GM12878 (cell line): ENCODE measurements around the gene BRAT1. TPM values are rescaled to one million over a fixed set of nuclear protein-coding genes. Genes with fewer than 3 reads are reported as not detected.

Source experiments
- ATAC-seq: fragments of 200-7000 bp; cut with Tn5 transposase; 3 replicates; pipeline ENCODE4 v1.9.1; 2020; ENCODE audit warnings: mild to moderate bottlenecking, moderate library complexity
- BruUV-seq: library from RNA; stranded (reverse); fragments of 400-500 nt; replicated peaks from 2 replicates; lab custom pipeline; 2021; lab: Mats Ljungman, UMichigan
- CTCF ChIA-PET: fragments of 300-600 bp; sonication (Branson Sonifier 250); formaldehyde crosslinking; extraction: SDS; loops from one replicate; lab custom pipeline; 2021; ENCODE audit warnings: inconsistent platforms; lab: Yijun Ruan, JAX
- POLR2A ChIA-PET: fragments of 350-600 bp; formaldehyde crosslinking; extraction: SDS; loops from one replicate; lab custom pipeline; 2021; ENCODE audit warnings: inconsistent platforms; lab: Charles Lee
- RAD21 ChIA-PET: fragments of 300-600 bp; sonication (Branson Sonifier 250); formaldehyde crosslinking; loops from one replicate; lab custom pipeline; 2023; ENCODE audit warnings: antibody characterized with exemption; ENCODE audit not compliant: unreplicated experiment; lab: Charles Lee
- SMC1A ChIA-PET: fragments of 300-600 bp; sonication (Branson Sonifier 250); formaldehyde crosslinking; loops from one replicate; lab custom pipeline; 2023; ENCODE audit not compliant: unreplicated experiment, uncharacterized antibody; lab: Charles Lee
- DNase-seq: peaks from one replicate; pipeline ENCODE4 v3.0.0-alpha.2; 2011; ENCODE audit warnings: low read depth, low spot score
- FAIRE-seq: peaks from 3 replicates; lab custom pipeline; 2011; peaks lifted over from hg19 to GRCh38; lab: Jason Lieb, UNC
- H2AFZ ChIP-seq: 2 replicates; pipeline ENCODE4 v1.6.0; 2011; ENCODE audit warnings: low read depth, low read length, control low read depth; ENCODE audit not compliant: control insufficient read depth
- H3K27ac ChIP-seq: 2 replicates; pipeline ENCODE4 v1.5.1; 2011; ENCODE audit warnings: control low read depth; ENCODE audit not compliant: control insufficient read depth, insufficient read depth
- H3K27me3 ChIP-seq, 2 experiments: replicated peaks in 1 of 2; 2 replicates each; pipeline versions ENCODE4 v1.6.0 to v1.6.1; 2011; ENCODE audit warnings: low read length in 1 of 2; ENCODE audit not compliant: control insufficient read depth in 2 of 2, insufficient read depth in 2 of 2
- H3K36me3 ChIP-seq, 2 experiments: 2 replicates each; pipeline ENCODE4 v1.5.1; 2011; ENCODE audit warnings: low read length in 1 of 2; ENCODE audit not compliant: control insufficient read depth in 2 of 2, insufficient read depth in 2 of 2
- H3K4me1 ChIP-seq: 2 replicates; pipeline ENCODE4 v1.6.1; 2011; ENCODE audit warnings: mild to moderate bottlenecking, low read length, moderate library complexity, mixed read lengths; ENCODE audit not compliant: control insufficient read depth, insufficient read depth
- H3K4me2 ChIP-seq: 2 replicates; pipeline ENCODE4 v1.6.0; 2011; ENCODE audit warnings: control low read depth; ENCODE audit not compliant: control insufficient read depth, insufficient read depth
- H3K4me3 ChIP-seq: fragments of 200-600 bp; sonication (generic); 2 replicates; pipeline ENCODE4 v1.5.1; 2016
- H3K79me2 ChIP-seq: 2 replicates; pipeline ENCODE4 v1.6.0; 2011; ENCODE audit warnings: low read length; ENCODE audit not compliant: control insufficient read depth, insufficient read depth
- H3K9ac ChIP-seq: 2 replicates; pipeline ENCODE4 v1.8.0; 2011; ENCODE audit warnings: low read length, control low read depth, mixed read lengths; ENCODE audit not compliant: control insufficient read depth, insufficient read depth
- H3K9me3 ChIP-seq: replicated peaks from 3 replicates; pipeline ENCODE4 v1.5.1; 2011; ENCODE audit warnings: mild to moderate bottlenecking, low read length; ENCODE audit not compliant: control insufficient read depth, insufficient read depth
- H4K20me1 ChIP-seq: 2 replicates; pipeline ENCODE4 v1.6.0; 2011; ENCODE audit not compliant: control insufficient read depth, insufficient read depth
- ATF7 ChIP-seq: fragments of 450-650 bp; IDR thresholded peaks from 2 replicates; pipeline ENCODE4 v1.6.1; 2016; ENCODE audit warnings: low read depth, mild to moderate bottlenecking
- BACH1 ChIP-seq: fragments of 450-650 bp; IDR thresholded peaks from 2 replicates; pipeline ENCODE4 v1.6.1; 2017; ENCODE audit warnings: mild to moderate bottlenecking, borderline replicate concordance
- HDGF ChIP-seq: fragments of 450-650 bp; IDR thresholded peaks from 2 replicates; pipeline ENCODE4 v1.6.1; 2016; ENCODE audit warnings: antibody characterized with exemption
- MYC ChIP-seq: IDR thresholded peaks from 2 replicates; pipeline ENCODE4 v1.6.1; 2011; ENCODE audit warnings: mild to moderate bottlenecking, low read length, moderate library complexity, inconsistent platforms; ENCODE audit not compliant: insufficient read depth, insufficient replicate concordance, insufficient read length, severe bottlenecking
- NR2C1 ChIP-seq: fragments of 450-650 bp; IDR thresholded peaks from 2 replicates; pipeline ENCODE4 v1.6.1; 2017; ENCODE audit warnings: antibody characterized with exemption, mild to moderate bottlenecking, moderate library complexity
- WGBS: methylation state at CpG from one replicate; pipeline ENCODE4 v1.1.6; 2016; ENCODE audit warnings: low lambda C conversion rate; ENCODE audit not compliant: insufficient replicate concordance, insufficient coverage; ENCODE audit errors: missing lambda C conversion rate; 5-methylcytosine and 5-hydroxymethylcytosine counted together
- in situ Hi-C: fragments of 300-500 bp; cut with MboI; formaldehyde crosslinking; loops from 9 replicates; pipeline ENCODE4 v1.14.3; 2018; ENCODE audit warnings: mixed read lengths
- intact Hi-C: fragments of 100-400 bp; cut with micrococcal nuclease; formaldehyde crosslinking; loops from one replicate; pipeline ENCODE4 v1.14.2; 2022; ENCODE audit not compliant: unreplicated experiment
- polyA plus RNA-seq, 11 experiments: library from polyadenylated mRNA; depleted of rRNA in 4 of 11; unstranded in 6 of 11; stranded (reverse) in 5 of 11; fragments of >200 nt; fragmentation: Nextera tagmentation in 4 of 11; fragmentation: Illumina TruSeq in 1 of 11; extraction: Ambion mirVana in 4 of 11; extraction: Trizol in 1 of 11; gene quantifications; 1 replicate in 1 of 11; 2 replicates in 10 of 11; pipeline versions ENCODE4 v1.2.1 to v1.2.3, GENCODE V29; 2011 to 2016; ENCODE audit warnings: inconsistent platforms in 2 of 11, missing spikeins in 2 of 11, low read depth in 1 of 11
- total RNA-seq, 4 experiments: library from RNA; depleted of rRNA in 3 of 4; stranded (reverse); fragments of >200 nt in 3 of 4; fragmentation: Illumina TruSeq in 1 of 4; extraction: Trizol in 1 of 4; gene quantifications; 2 replicates each; pipeline versions ENCODE4 v1.2.1 to v1.2.3, GENCODE V29; 2013 to 2021
- TF ChIP-seq, protein P1 (sequence below): fragments of 450-650 bp; IDR thresholded peaks from 2 replicates; pipeline ENCODE4 v1.6.1; 2017; ENCODE audit warnings: mild to moderate bottlenecking, moderate library complexity
- TF ChIP-seq, protein P2 (sequence below): fragments of 450-650 bp; formaldehyde crosslinking; IDR thresholded peaks from 2 replicates; pipeline ENCODE4 v1.4.0; 2022; ENCODE audit warnings: mild to moderate bottlenecking, moderate library complexity
- TF ChIP-seq, protein P3 (sequence below): fragments of 450-650 bp; IDR thresholded peaks from 2 replicates; pipeline ENCODE4 v1.6.1; 2016; ENCODE audit warnings: mild to moderate bottlenecking, moderate library complexity, borderline replicate concordance
- TF ChIP-seq, protein P4 (sequence below): IDR thresholded peaks from 2 replicates; pipeline ENCODE4 v1.6.1; 2012; ENCODE audit warnings: low read length, inconsistent platforms

Gene BRAT1
- total and polyA plus RNA-seq, 10 of the 15 experiments (the other 5 are each of a cell fraction or from before 2014, with no cell fraction given): 0.13 to 53.3 (median 16.0) TPM

DNA sequence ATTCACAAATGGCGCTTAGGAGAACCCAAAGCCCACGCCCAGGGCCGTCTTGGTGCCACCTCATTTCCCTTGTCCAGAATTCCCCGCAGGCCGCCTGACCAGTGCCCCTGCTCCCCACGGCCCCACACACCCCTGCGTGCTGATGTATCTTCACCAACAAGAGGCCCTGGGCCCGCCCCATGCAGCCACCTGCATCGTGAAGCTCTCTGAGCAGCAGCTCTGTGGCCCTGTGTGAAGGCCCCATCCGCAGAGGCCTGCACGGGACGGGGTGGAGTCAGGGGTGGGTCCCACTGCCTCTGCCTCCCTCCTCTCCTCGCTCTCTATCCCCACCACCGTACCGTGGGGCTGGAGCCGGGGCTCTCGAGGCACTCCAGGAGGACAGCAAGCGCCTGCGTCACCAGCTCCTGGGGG is 14.7 kb downstream of the BRAT1 start:
- H3K9me3 ChIP-seq: no peaks in the 10 kb centered on the region
- FAIRE-seq: no peak
- TF ChIP-seq, protein P1, sequence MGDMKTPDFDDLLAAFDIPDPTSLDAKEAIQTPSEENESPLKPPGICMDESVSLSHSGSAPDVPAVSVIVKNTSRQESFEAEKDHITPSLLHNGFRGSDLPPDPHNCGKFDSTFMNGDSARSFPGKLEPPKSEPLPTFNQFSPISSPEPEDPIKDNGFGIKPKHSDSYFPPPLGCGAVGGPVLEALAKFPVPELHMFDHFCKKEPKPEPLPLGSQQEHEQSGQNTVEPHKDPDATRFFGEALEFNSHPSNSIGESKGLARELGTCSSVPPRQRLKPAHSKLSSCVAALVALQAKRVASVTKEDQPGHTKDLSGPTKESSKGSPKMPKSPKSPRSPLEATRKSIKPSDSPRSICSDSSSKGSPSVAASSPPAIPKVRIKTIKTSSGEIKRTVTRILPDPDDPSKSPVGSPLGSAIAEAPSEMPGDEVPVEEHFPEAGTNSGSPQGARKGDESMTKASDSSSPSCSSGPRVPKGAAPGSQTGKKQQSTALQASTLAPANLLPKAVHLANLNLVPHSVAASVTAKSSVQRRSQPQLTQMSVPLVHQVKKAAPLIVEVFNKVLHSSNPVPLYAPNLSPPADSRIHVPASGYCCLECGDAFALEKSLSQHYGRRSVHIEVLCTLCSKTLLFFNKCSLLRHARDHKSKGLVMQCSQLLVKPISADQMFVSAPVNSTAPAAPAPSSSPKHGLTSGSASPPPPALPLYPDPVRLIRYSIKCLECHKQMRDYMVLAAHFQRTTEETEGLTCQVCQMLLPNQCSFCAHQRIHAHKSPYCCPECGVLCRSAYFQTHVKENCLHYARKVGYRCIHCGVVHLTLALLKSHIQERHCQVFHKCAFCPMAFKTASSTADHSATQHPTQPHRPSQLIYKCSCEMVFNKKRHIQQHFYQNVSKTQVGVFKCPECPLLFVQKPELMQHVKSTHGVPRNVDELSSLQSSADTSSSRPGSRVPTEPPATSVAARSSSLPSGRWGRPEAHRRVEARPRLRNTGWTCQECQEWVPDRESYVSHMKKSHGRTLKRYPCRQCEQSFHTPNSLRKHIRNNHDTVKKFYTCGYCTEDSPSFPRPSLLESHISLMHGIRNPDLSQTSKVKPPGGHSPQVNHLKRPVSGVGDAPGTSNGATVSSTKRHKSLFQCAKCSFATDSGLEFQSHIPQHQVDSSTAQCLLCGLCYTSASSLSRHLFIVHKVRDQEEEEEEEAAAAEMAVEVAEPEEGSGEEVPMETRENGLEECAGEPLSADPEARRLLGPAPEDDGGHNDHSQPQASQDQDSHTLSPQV: no peak
- TF ChIP-seq BACH1 (no peak), NR2C1 (no peak), ATF7 (no peak), MYC (no peak), HDGF (no peak)
- TF ChIP-seq, protein P2, sequence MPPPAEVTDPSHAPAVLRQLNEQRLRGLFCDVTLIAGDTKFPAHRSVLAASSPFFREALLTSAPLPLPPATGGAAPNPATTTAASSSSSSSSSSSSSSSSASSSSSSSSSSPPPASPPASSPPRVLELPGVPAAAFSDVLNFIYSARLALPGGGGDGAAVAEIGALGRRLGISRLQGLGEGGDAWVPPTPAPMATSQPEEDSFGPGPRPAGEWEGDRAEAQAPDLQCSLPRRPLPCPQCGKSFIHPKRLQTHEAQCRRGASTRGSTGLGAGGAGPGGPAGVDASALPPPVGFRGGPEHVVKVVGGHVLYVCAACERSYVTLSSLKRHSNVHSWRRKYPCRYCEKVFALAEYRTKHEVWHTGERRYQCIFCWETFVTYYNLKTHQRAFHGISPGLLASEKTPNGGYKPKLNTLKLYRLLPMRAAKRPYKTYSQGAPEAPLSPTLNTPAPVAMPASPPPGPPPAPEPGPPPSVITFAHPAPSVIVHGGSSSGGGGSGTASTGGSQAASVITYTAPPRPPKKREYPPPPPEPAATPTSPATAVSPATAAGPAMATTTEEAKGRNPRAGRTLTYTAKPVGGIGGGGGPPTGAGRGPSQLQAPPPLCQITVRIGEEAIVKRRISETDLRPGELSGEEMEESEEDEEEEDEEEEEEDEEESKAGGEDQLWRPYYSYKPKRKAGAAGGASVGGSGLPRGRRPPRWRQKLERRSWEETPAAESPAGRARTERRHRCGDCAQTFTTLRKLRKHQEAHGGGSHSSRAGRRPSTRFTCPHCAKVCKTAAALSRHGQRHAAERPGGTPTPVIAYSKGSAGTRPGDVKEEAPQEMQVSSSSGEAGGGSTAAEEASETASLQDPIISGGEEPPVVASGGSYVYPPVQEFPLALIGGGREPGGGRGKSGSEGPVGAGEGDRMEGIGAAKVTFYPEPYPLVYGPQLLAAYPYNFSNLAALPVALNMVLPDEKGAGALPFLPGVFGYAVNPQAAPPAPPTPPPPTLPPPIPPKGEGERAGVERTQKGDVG (CRISPR knock-in tag): no peak
- TF ChIP-seq, protein P3, sequence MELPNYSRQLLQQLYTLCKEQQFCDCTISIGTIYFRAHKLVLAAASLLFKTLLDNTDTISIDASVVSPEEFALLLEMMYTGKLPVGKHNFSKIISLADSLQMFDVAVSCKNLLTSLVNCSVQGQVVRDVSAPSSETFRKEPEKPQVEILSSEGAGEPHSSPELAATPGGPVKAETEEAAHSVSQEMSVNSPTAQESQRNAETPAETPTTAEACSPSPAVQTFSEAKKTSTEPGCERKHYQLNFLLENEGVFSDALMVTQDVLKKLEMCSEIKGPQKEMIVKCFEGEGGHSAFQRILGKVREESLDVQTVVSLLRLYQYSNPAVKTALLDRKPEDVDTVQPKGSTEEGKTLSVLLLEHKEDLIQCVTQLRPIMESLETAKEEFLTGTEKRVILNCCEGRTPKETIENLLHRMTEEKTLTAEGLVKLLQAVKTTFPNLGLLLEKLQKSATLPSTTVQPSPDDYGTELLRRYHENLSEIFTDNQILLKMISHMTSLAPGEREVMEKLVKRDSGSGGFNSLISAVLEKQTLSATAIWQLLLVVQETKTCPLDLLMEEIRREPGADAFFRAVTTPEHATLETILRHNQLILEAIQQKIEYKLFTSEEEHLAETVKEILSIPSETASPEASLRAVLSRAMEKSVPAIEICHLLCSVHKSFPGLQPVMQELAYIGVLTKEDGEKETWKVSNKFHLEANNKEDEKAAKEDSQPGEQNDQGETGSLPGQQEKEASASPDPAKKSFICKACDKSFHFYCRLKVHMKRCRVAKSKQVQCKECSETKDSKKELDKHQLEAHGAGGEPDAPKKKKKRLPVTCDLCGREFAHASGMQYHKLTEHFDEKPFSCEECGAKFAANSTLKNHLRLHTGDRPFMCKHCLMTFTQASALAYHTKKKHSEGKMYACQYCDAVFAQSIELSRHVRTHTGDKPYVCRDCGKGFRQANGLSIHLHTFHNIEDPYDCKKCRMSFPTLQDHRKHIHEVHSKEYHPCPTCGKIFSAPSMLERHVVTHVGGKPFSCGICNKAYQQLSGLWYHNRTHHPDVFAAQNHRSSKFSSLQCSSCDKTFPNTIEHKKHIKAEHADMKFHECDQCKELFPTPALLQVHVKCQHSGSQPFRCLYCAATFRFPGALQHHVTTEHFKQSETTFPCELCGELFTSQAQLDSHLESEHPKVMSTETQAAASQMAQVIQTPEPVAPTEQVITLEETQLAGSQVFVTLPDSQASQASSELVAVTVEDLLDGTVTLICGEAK: no peak
- TF ChIP-seq, protein P4, sequence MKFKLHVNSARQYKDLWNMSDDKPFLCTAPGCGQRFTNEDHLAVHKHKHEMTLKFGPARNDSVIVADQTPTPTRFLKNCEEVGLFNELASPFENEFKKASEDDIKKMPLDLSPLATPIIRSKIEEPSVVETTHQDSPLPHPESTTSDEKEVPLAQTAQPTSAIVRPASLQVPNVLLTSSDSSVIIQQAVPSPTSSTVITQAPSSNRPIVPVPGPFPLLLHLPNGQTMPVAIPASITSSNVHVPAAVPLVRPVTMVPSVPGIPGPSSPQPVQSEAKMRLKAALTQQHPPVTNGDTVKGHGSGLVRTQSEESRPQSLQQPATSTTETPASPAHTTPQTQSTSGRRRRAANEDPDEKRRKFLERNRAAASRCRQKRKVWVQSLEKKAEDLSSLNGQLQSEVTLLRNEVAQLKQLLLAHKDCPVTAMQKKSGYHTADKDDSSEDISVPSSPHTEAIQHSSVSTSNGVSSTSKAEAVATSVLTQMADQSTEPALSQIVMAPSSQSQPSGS: no peak

More for the DNA sequence above, 14.7 kb downstream of the BRAT1 start:
- DNase-seq: no peak
- H3K9ac ChIP-seq: no peak overlapping the region
- H3K4me1 ChIP-seq: no peaks in the 10 kb centered on the region
- no peak overlapping the region for H3K4me3 ChIP-seq
- ChIA-PET RAD21 (no interaction called here), CTCF (no interaction called here), POLR2A (no interaction called here), SMC1A (no interaction called here)
- no TSS peak for BruUV-seq
- in situ Hi-C loops: no loop called here
- no peak overlapping the region for H3K27ac ChIP-seq
- H3K4me2 ChIP-seq: no peak overlapping the region
- no peaks in the 10 kb centered on the region for H3K79me2 ChIP-seq
- H3K36me3 ChIP-seq: peaks cover 0 to 24% of the 10 kb centered on the region in 2 experiments; a peak in 3 of 4 replicates
- no peak for ATAC-seq
- no peaks in the 10 kb centered on the region for H4K20me1 ChIP-seq
- WGBS: 93% methylated on average over 17 of the region's 19 CpGs
- no peak overlapping the region for H2AFZ ChIP-seq
- intact Hi-C loops: no loop called here
- no peaks in the 10 kb centered on the region for H3K27me3 ChIP-seq
